ENCODE measurements around the gene RBM18. TPM values are rescaled to one million over a fixed set of nuclear protein-coding genes. Genes with fewer than 3 reads are reported as not detected.

RBM18 gene
- total RNA-seq, 3 donors from 2014 or later: 15.6 to 21.5 (median 17.2) TPM

DNA sequence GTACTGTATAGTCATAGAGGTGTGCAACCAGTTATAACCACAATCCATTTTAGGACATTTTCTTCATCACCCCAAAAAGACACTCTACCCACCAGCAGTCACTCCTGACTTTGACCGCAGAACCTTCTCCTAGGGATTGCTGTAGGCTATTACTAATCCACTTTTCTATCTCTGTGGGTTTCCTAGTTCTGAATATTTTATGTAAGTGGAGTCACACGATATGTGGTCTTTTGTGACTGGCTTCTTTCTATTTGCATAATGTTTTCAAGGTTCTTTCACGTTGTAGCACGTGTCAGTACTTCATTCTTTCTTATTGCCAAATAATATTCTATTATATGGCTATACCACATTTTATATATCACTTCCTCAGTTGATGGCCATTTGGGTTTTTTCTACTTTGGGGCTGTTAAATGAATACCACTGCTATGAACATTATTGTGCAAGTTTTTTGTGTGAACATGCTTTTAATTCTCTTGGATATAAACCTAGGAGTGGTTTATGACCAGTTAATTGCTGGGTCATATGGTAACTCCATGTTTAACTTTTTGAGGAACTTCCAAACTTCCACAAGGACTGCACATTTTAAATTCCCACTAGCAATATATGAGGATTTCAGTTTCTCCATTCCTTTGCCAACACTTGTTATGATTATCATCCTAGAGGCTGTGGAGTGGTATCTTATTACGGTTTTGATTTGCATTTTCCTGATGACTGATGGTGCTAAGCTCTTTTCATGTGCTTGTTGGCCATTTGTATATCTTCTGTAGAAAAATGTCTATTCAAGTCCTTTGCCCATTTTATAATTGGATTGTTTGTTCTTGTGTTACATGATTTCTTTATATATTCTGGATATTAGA lies 37.8 kb upstream of the RBM18 start:
- ATAC-seq: peak; percentile 45
- Histone ChIP-seq H3K9me3 (no peaks in the 10 kb centered on the region), H3K4me3 (no peak overlapping the region), H3K4me1 (ENCODE audit: low read depth) (no peaks in the 10 kb centered on the region), H3K36me3 (ENCODE audit: low read depth) (no peaks in the 10 kb centered on the region)
- no peak for DNase-seq
- intact Hi-C loops (cut with DNase I, micrococcal nuclease): no loop called here
- TF ChIP-seq, protein P1, sequence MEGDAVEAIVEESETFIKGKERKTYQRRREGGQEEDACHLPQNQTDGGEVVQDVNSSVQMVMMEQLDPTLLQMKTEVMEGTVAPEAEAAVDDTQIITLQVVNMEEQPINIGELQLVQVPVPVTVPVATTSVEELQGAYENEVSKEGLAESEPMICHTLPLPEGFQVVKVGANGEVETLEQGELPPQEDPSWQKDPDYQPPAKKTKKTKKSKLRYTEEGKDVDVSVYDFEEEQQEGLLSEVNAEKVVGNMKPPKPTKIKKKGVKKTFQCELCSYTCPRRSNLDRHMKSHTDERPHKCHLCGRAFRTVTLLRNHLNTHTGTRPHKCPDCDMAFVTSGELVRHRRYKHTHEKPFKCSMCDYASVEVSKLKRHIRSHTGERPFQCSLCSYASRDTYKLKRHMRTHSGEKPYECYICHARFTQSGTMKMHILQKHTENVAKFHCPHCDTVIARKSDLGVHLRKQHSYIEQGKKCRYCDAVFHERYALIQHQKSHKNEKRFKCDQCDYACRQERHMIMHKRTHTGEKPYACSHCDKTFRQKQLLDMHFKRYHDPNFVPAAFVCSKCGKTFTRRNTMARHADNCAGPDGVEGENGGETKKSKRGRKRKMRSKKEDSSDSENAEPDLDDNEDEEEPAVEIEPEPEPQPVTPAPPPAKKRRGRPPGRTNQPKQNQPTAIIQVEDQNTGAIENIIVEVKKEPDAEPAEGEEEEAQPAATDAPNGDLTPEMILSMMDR (IDR thresholded peaks at IDR 0.05): no peak

DNA sequence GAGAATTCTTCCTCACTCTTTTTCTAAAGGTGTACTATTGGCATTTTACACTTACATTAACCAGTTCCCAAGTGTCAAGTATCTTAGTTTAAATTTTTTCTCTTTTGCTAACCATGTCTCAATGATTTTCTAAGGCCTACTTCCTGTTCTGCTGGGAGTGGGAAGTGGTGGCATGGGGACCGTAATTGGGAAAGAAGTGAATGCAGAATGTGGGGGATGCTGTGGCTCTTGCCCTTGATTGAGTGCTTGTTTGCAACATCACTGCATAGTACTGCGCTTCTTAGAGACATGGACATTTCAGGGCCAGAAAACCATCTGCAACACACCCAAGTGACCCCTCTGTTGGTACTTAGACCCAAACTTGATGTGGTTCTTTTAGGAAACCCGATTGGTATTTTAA lies 32.9 kb upstream of the RBM18 start:
- Histone ChIP-seq H3K9me3 (no peaks in the 10 kb centered on the region), H3K4me3 (no peak overlapping the region), H3K4me1 (ENCODE audit: low read depth) (no peaks in the 10 kb centered on the region), H3K36me3 (ENCODE audit: low read depth) (no peaks in the 10 kb centered on the region)
- ATAC-seq (no peak), DNase-seq (no peak)
- intact Hi-C loops (cut with DNase I, micrococcal nuclease): no loop called here
- TF ChIP-seq, protein P1 (IDR thresholded peaks at IDR 0.05): no peak

DNA sequence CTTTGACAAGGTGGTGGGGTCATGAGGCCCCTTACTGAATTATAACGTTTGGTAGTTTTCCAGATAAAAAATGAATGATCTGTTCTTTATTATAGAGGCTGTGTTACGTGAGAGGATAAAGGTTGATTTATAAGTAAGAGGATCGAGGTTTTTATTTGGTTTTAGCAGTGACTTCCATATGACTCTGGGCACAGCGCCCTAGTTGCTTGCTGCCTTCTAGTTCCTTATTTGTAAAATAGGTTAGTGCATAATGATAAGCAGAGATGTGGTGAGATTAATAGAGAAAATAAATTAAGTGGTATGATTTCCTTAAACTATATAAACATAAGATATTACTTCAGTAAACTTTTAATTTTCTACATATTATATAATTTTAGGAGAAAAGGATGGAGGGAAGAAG lies 29.9 kb upstream of the RBM18 start:
- H3K9me3 ChIP-seq: no peaks in the 10 kb centered on the region
- DNase-seq (no peak), ATAC-seq (no peak)
- H3K4me3 ChIP-seq: no peak overlapping the region
- H3K36me3 ChIP-seq (ENCODE audit: low read depth): no peaks in the 10 kb centered on the region
- no peaks in the 10 kb centered on the region for H3K4me1 ChIP-seq (ENCODE audit: low read depth)
- intact Hi-C loops (cut with DNase I, micrococcal nuclease): no loop called here
- TF ChIP-seq, protein P1 (IDR thresholded peaks at IDR 0.05): no peak

DNA sequence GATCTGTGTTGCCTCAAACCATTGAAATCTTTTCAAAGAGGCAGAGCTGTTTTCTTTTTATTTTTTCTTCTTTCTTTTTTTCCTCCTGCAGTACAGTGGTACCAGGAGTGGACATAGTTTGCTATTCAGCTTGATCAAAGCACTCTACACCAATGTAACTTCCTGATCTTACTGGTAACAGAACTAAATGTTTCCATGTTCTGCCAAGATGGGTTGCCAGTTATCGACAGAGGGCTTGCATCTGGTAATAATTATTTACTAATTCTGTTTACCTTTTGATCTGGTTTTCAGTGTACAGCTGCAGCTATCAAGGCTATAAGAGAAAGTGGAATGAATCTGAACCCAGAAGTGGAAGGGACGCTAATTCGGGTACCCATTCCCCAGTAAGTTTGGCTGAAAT lies 26.8 kb upstream of the RBM18 start:
- no peak overlapping the region for H3K4me3 ChIP-seq
- TF ChIP-seq, protein P1 (IDR thresholded peaks at IDR 0.05): no peak
- no peaks in the 10 kb centered on the region for H3K4me1 ChIP-seq (ENCODE audit: low read depth)
- no peaks in the 10 kb centered on the region for H3K9me3 ChIP-seq
- ATAC-seq: no peak
- H3K36me3 ChIP-seq (ENCODE audit: low read depth): no peaks in the 10 kb centered on the region
- intact Hi-C loops (cut with DNase I, micrococcal nuclease): no loop called here
- no peak for DNase-seq

DNA sequence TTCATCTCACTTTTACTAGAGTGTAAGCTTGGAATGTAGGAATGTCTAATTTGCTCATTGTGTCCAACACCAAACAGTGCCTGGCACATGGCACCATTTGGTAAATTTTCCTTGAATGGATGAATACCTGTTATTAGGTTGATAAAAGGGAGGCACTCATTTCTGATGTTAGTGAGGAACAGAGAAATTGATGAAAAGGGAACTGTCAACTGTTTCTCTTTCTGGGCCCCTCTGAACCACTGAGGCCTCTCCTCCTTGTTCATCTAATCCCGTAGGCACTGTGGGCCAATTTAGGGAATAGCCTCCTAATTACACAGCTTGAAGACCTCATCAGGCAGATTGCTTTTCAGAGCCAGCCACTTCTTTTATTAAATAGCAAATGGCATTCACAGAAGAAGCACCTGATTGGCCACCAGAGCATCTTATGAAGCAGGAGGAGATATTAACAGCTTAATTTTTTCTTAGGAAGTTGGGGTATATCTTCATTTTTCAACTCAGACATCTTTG lies 22.6 kb upstream of the RBM18 start:
- Histone ChIP-seq H3K9me3 (no peaks in the 10 kb centered on the region), H3K4me3 (no peak overlapping the region), H3K36me3 (ENCODE audit: low read depth) (no peaks in the 10 kb centered on the region), H3K4me1 (ENCODE audit: low read depth) (no peaks in the 10 kb centered on the region)
- TF ChIP-seq, protein P1 (IDR thresholded peaks at IDR 0.05): no peak
- DNase-seq (no peak), ATAC-seq (no peak)
- intact Hi-C loops (cut with DNase I, micrococcal nuclease): loop anchor here in 1 of 2 donors (10.0 kb wide), 1 partner anchor 62 kb away; the partner anchor contains the start of gene LHX6
